Thyroid gland (tissue), 4 donors: ENCODE results near the gene NFIB.

Experiments
- POLR2A ChIP-seq, 2 donors: fragments of 450-650 bp; IDR thresholded peaks; one replicate each; pipeline ENCODE4 v1.6.1; 2017; ENCODE audit warnings: antibody characterized with exemption in 2 of 2, mild to moderate bottlenecking in 2 of 2, moderate library complexity in 1 of 2
- TF ChIP-seq, protein P1 (sequence below), 6 experiments: fragments of 200-600 bp in 3 of 6; fragments of 450-650 bp in 3 of 6; sonication (generic) in 3 of 6; IDR thresholded peaks; one replicate each; pipeline ENCODE4 v1.5.1; 2016 to 2019; ENCODE audit warnings: antibody characterized with exemption in 6 of 6, mild to moderate bottlenecking in 2 of 6, inconsistent platforms in 1 of 6, moderate library complexity in 1 of 6

GRCh38 chr9:14346811-14347405 lies 33.0 kb upstream of the NFIB start:
- TF ChIP-seq, protein P1, sequence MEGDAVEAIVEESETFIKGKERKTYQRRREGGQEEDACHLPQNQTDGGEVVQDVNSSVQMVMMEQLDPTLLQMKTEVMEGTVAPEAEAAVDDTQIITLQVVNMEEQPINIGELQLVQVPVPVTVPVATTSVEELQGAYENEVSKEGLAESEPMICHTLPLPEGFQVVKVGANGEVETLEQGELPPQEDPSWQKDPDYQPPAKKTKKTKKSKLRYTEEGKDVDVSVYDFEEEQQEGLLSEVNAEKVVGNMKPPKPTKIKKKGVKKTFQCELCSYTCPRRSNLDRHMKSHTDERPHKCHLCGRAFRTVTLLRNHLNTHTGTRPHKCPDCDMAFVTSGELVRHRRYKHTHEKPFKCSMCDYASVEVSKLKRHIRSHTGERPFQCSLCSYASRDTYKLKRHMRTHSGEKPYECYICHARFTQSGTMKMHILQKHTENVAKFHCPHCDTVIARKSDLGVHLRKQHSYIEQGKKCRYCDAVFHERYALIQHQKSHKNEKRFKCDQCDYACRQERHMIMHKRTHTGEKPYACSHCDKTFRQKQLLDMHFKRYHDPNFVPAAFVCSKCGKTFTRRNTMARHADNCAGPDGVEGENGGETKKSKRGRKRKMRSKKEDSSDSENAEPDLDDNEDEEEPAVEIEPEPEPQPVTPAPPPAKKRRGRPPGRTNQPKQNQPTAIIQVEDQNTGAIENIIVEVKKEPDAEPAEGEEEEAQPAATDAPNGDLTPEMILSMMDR (IDR thresholded peaks at IDR 0.05) = no peak
- no peak for TF ChIP-seq POLR2A (IDR thresholded peaks at IDR 0.05)
